Activated CD8-positive, alpha-beta T cell treated with anti-CD3 and anti-CD28 coated beads for 36 hours (primary cell): ENCODE data around the gene FGFR4. TPM values are rescaled to one million over a fixed set of nuclear protein-coding genes. Genes with fewer than 3 reads are reported as not detected.

Experiments used
- ATAC-seq: fragments of 200-7000 bp; cut with Tn5 transposase; one replicate; pipeline ENCODE4 v1.10.0; 2021; ENCODE audit warnings: mild to moderate bottlenecking, moderate library complexity
- CTCF ChIA-PET: fragments of 350-600 bp; sonication (Branson Sonifier 250); formaldehyde crosslinking; loops from one replicate; lab custom pipeline; 2021; ENCODE audit warnings: antibody characterized with exemption; lab: Charles Lee
- POLR2A ChIA-PET: fragments of 350-600 bp; sonication (Branson Sonifier 250); formaldehyde crosslinking; loops from one replicate; lab custom pipeline; 2021; ENCODE audit warnings: antibody characterized with exemption; lab: Charles Lee
- DNase-seq: peaks from one replicate; pipeline ENCODE4 v3.0.0-alpha.2; 2020
- H3K27ac Mint-ChIP-seq: one replicate; pipeline ENCODE4 v1.8.0; 2021; ENCODE audit warnings: mild to moderate bottlenecking, mixed read lengths
- H3K27me3 Mint-ChIP-seq: one replicate; pipeline ENCODE4 v1.8.0; 2021; ENCODE audit warnings: mixed read lengths
- H3K36me3 Mint-ChIP-seq: one replicate; pipeline ENCODE4 v1.8.0; 2021; ENCODE audit warnings: low read depth, mixed read lengths
- H3K4me1 Mint-ChIP-seq: one replicate; pipeline ENCODE4 v1.8.0; 2021; ENCODE audit warnings: low read depth, mixed read lengths
- H3K4me3 Mint-ChIP-seq: one replicate; pipeline ENCODE4 v1.8.0; 2021; ENCODE audit warnings: mild to moderate bottlenecking, moderate library complexity, mixed read lengths
- H3K9me3 Mint-ChIP-seq: one replicate; pipeline ENCODE4 v1.8.0; 2021; ENCODE audit warnings: mixed read lengths
- intact Hi-C: fragments of 100-400 bp; cut with micrococcal nuclease; formaldehyde crosslinking; loops from one replicate; pipeline ENCODE4 v1.10.0; 2022
- total RNA-seq, 2 experiments: library from RNA; stranded (reverse); gene quantifications; one replicate each; pipeline ENCODE4 v1.2.3, GENCODE V29; 2021
- TF ChIP-seq, protein P1 (sequence below): fragments of 200-600 bp; IDR thresholded peaks from one replicate; pipeline ENCODE4 v1.8.0; 2022; ENCODE audit warnings: antibody characterized with exemption, mild to moderate bottlenecking

FGFR4 gene
- total RNA-seq, 2 experiments from 2014 or later = 1.3 to 2.2 TPM

DNA sequence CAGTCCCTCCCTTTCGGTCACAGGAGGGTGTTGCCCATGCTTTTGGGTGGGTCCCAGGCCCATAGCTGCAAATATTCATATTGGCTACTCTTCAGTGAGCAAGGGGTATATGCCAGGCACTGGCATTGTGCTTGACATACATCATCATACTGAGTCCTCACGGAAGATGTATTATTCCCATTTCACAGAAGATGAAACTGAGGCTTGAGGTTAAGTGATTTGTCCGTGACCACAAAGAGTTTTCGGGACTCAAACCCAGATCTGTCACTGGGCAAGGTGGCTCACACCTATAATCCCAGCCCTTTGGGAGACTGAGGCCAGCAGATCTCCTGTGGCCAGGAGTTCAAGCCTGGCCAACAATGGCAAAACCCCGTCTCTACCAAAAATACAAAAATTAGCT, 6.5 kb upstream of the FGFR4 start:
- Mint-ChIP-seq H3K27me3 (peaks cover 3% of the 10 kb centered on the region), H3K4me1 (no peaks in the 10 kb centered on the region), H3K4me3 (no peak overlapping the region), H3K9me3 (no peaks in the 10 kb centered on the region), H3K27ac (no peak overlapping the region), H3K36me3 (no peaks in the 10 kb centered on the region)
- TF ChIP-seq, protein P1, sequence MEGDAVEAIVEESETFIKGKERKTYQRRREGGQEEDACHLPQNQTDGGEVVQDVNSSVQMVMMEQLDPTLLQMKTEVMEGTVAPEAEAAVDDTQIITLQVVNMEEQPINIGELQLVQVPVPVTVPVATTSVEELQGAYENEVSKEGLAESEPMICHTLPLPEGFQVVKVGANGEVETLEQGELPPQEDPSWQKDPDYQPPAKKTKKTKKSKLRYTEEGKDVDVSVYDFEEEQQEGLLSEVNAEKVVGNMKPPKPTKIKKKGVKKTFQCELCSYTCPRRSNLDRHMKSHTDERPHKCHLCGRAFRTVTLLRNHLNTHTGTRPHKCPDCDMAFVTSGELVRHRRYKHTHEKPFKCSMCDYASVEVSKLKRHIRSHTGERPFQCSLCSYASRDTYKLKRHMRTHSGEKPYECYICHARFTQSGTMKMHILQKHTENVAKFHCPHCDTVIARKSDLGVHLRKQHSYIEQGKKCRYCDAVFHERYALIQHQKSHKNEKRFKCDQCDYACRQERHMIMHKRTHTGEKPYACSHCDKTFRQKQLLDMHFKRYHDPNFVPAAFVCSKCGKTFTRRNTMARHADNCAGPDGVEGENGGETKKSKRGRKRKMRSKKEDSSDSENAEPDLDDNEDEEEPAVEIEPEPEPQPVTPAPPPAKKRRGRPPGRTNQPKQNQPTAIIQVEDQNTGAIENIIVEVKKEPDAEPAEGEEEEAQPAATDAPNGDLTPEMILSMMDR = no peak
- no peak for DNase-seq
- ATAC-seq = no peak
- intact Hi-C loops = no loop called here
- ChIA-PET CTCF (interaction anchor here (2.0 kb wide), 1 partner anchor 8 kb away, joined by 8 read pairs; no protein-coding TSS in a partner anchor), POLR2A (no interaction called here)

DNA sequence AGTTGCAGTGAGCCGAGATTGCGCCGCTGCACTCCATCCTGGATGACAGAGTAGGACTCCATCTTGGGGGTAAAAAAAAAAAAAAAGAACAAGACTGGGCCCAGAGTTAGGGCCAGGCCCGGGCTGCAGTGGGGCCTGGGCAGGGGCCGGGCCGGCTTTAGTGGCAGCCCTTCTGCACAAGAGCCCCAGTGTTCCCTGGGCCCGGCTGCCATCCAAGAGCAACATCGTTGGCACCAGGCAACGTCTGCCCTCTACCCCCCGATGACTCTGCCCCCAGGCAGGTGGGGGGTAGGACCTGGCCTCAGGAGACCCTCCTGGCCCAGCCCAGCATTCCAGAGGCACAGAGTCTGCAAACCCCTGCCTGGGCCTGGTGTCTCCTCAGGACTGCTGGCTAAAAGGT, 4.9 kb upstream of the FGFR4 start:
- H3K27me3 Mint-ChIP-seq = peaks cover 3% of the 10 kb centered on the region
- ChIA-PET POLR2A (no interaction called here), CTCF (interaction anchor here (1.1 kb wide), 1 partner anchor 10 kb away, joined by 7 read pairs; no protein-coding TSS in a partner anchor)
- TF ChIP-seq, protein P1 = no peak
- H3K36me3 Mint-ChIP-seq = no peaks in the 10 kb centered on the region
- H3K9me3 Mint-ChIP-seq = no peaks in the 10 kb centered on the region
- no peak for ATAC-seq
- no peak for DNase-seq
- intact Hi-C loops = no loop called here
- peaks cover 3% of the 10 kb centered on the region for H3K4me1 Mint-ChIP-seq
- no peak overlapping the region for H3K4me3 Mint-ChIP-seq
- no peak overlapping the region for H3K27ac Mint-ChIP-seq

GRCh38 chr5:177083357-177083756, 3.4 kb upstream of the FGFR4 start:
- H3K27me3 Mint-ChIP-seq = peaks cover 8% of the 10 kb centered on the region
- POLR2A ChIA-PET = no interaction called here
- TF ChIP-seq, protein P1 = no peak
- H3K4me3 Mint-ChIP-seq = no peak overlapping the region
- no peaks in the 10 kb centered on the region for H3K9me3 Mint-ChIP-seq
- H3K4me1 Mint-ChIP-seq = peaks cover 3% of the 10 kb centered on the region
- ATAC-seq = no peak
- no peaks in the 10 kb centered on the region for H3K36me3 Mint-ChIP-seq
- intact Hi-C loops = no loop called here
- H3K27ac Mint-ChIP-seq = no peak overlapping the region
- CTCF ChIA-PET = interaction anchor here (1.3 to 1.7 kb wide), 2 partner anchors 11 to 31 kb away, joined by 5 to 8 read pairs; no protein-coding TSS in a partner anchor
- DNase-seq = no peak

- no peak overlapping the region for H3K27ac Mint-ChIP-seq
- TF ChIP-seq, protein P1 = no peak
- H3K9me3 Mint-ChIP-seq = no peaks in the 10 kb centered on the region
- peaks cover 13% of the 10 kb centered on the region for H3K27me3 Mint-ChIP-seq
- no peaks in the 10 kb centered on the region for H3K36me3 Mint-ChIP-seq
- ChIA-PET POLR2A (no interaction called here), CTCF (interaction anchor here (1.3 to 1.7 kb wide), 2 partner anchors 12 to 30 kb away, joined by 5 to 8 read pairs; no protein-coding TSS in a partner anchor)
- intact Hi-C loops = no loop called here
- H3K4me1 Mint-ChIP-seq = peaks cover 3% of the 10 kb centered on the region
- ATAC-seq (no peak), DNase-seq (no peak)
- H3K4me3 Mint-ChIP-seq = no peak overlapping the region
Measured at GRCh38 chr5:177084175-177084574, 2.5 kb upstream of the FGFR4 start.

DNA sequence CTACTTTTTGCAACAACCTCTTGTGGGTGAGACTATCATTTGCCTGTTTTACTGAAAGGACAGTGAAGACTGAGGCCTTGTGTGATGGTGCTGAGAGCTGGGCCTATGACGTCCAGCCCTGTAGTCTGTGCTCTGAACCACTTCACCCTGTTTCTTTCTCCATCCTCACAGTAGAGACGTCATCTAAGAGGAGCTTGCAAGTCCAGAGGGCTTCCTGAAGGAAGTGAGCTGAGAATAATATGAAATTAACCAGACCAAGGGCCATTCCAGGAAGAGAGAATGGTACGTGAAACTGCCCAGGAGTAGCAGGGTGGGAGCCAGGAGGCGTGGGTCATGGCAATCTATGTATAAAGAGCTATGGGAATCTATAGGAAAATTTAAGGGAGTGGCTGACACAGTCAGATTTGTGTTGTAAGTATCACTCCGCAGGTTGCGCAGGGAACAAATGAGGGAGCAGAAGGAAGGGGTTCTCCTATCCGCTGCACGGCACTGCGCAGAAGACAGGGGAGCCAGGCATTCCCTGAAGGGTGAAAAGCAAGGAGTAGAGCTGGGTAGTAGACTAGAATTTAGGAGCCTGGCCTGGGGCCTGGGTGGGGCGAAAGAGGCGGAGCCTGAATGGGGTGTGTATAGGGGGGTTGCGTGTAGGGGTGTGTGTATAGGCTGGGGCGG, 596 bp upstream of the FGFR4 start:
- H3K36me3 Mint-ChIP-seq = no peaks in the 10 kb centered on the region
- intact Hi-C loops = no loop called here
- POLR2A ChIA-PET = interaction anchor here (0.8 to 1.0 kb wide), 2 partner anchors 12 to 620 kb away, joined by 3 read pairs; no protein-coding TSS in a partner anchor
- ATAC-seq (no peak), DNase-seq (no peak)
- H3K27me3 Mint-ChIP-seq = peaks cover 15% of the 10 kb centered on the region
- no peak overlapping the region for H3K27ac Mint-ChIP-seq
- no peaks in the 10 kb centered on the region for H3K9me3 Mint-ChIP-seq
- CTCF ChIA-PET = interaction anchor here (0.7 to 3.3 kb wide), 6 partner anchors 8 to 224 kb away, joined by 3 to 44 read pairs (median 4); no protein-coding TSS in a partner anchor
- TF ChIP-seq, protein P1 = no peak
- H3K4me3 Mint-ChIP-seq = peak overlapping the region; percentile 19
- peaks cover 3% of the 10 kb centered on the region for H3K4me1 Mint-ChIP-seq
